ENCODE measurements around the gene HES7. TPM values are rescaled to one million over a fixed set of nuclear protein-coding genes. Genes with fewer than 3 reads are reported as not detected.

The HES7 gene
- total and polyA plus RNA-seq, 4 donors, result not detected

DNA sequence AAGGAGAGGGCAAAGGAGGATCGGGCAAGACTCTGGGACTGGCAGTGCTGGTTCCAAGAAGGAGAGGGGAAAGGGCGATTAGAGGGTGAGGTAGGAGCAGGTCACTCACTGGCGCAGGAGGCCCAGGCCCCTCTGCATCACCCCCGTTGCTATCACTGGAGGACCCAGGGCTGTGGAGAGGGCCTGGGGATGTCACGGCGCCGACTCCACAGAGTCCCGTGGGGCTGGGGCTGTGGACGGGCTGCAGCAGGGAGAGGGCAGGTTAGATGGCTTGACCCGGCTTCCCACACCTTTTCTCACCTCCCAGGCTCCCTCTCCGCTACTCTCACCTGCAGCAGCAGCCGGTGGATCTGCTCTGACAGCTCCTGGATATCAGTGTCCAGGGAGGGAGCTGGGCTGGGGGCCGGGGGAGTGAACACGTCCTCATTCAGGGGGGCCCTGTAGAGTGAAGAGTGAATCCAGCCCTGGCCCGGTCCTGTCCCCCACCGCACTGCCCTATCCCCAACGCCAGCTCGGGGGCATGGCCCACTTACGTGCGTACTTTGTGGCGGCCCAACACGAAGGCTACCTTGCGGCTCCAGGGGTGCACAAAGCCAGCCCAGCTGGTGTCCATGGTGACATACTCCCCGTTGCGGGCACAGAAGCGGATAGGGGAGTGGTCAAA lies 23.4 kb upstream of the HES7 start:
- H3K36me3 ChIP-seq (ENCODE audit: control insufficient read depth in 4 of 4, insufficient read depth in 3 of 4, low read depth in 1 of 4, low read length in 3 of 4), result peaks cover 51 to 79% (median 67%) of the 10 kb centered on the region in 4 donors
- 91% methylated on average over 26 of the region's 26 CpGs for whole genome bisulfite sequencing
- TF ChIP-seq, protein P1, sequence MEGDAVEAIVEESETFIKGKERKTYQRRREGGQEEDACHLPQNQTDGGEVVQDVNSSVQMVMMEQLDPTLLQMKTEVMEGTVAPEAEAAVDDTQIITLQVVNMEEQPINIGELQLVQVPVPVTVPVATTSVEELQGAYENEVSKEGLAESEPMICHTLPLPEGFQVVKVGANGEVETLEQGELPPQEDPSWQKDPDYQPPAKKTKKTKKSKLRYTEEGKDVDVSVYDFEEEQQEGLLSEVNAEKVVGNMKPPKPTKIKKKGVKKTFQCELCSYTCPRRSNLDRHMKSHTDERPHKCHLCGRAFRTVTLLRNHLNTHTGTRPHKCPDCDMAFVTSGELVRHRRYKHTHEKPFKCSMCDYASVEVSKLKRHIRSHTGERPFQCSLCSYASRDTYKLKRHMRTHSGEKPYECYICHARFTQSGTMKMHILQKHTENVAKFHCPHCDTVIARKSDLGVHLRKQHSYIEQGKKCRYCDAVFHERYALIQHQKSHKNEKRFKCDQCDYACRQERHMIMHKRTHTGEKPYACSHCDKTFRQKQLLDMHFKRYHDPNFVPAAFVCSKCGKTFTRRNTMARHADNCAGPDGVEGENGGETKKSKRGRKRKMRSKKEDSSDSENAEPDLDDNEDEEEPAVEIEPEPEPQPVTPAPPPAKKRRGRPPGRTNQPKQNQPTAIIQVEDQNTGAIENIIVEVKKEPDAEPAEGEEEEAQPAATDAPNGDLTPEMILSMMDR (IDR thresholded peaks at IDR 0.05; ENCODE audit: low read depth, low read length, missing input control), result no peak
- TF ChIP-seq, protein P2, sequence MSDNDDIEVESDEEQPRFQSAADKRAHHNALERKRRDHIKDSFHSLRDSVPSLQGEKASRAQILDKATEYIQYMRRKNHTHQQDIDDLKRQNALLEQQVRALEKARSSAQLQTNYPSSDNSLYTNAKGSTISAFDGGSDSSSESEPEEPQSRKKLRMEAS (IDR thresholded peaks at IDR 0.05), result no peak
- peaks cover 6 to 19% (median 12%) of the 10 kb centered on the region in 4 donors for H3K4me1 ChIP-seq (ENCODE audit: control insufficient read depth in 4 of 4, insufficient read depth in 4 of 4, low read length in 3 of 4)
- no peak overlapping the region for H3K4me3 ChIP-seq (ENCODE audit: low read depth in 1 of 3, low read length in 3 of 3)
- H3K9ac ChIP-seq (ENCODE audit: low read depth in 1 of 2, low read length in 2 of 2), result no peak overlapping the region
- H3K9me3 ChIP-seq (ENCODE audit: control insufficient read depth in 4 of 4, low read length in 3 of 4), result no peaks in the 10 kb centered on the region
- no peak overlapping the region for H3K27ac ChIP-seq (ENCODE audit: low read depth in 1 of 2, low read length in 2 of 2)
- no peaks in the 10 kb centered on the region for H3K27me3 ChIP-seq (ENCODE audit: control insufficient read depth in 4 of 4, insufficient read depth in 4 of 4, low read length in 3 of 4)
- DNase-seq (ENCODE audit: low spot score), result no peak

DNA sequence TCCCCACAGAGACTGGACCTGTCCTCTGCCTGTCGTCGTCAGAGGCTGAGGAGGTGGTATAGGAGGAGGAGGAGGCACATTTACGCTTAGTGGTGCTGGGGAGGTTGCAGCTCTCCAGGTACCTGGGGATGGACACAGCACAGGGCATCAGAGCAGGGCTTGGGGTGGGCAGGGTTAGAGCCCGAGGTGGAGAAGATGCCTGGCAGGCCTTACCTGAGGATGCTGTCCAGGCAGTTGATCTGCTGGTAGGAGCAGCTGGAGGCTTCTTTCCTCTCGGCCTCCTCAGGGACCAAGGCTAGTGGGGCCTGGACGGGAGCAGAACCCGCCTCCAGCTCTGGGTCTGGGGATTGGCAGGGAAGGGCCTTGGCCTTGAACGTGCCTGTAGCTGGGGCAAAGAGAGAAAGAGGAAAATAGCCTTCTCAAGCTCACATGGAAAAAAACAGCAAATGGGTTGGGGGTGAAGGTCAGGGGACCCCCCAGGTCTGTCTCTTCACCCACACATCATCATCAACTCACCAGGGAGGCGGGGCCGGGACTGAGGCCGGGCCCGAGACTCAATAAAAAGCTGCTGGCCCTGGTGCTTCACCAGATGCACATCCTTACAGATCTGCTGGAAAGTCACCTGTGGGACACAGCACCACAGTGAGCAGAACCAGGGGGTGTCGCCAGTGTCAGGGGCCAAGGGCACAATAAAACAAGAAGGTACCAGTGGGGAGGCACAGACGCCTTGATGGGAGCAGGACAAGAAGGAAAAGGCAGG lies 22.7 kb upstream of the HES7 start:
- no peak for DNase-seq (ENCODE audit: low spot score)
- Histone ChIP-seq H3K9me3 (ENCODE audit: control insufficient read depth in 4 of 4, low read length in 3 of 4) (no peaks in the 10 kb centered on the region), H3K27ac (ENCODE audit: low read depth in 1 of 2, low read length in 2 of 2) (no peak overlapping the region), H3K4me1 (ENCODE audit: control insufficient read depth in 4 of 4, insufficient read depth in 4 of 4, low read length in 3 of 4) (peaks cover 5 to 14% (median 10%) of the 10 kb centered on the region in 4 donors), H3K27me3 (ENCODE audit: control insufficient read depth in 4 of 4, insufficient read depth in 4 of 4, low read length in 3 of 4) (no peaks in the 10 kb centered on the region), H3K9ac (ENCODE audit: low read depth in 1 of 2, low read length in 2 of 2) (no peak overlapping the region), H3K4me3 (ENCODE audit: low read depth in 1 of 3, low read length in 3 of 3) (no peak overlapping the region), H3K36me3 (ENCODE audit: control insufficient read depth in 4 of 4, insufficient read depth in 3 of 4, low read depth in 1 of 4, low read length in 3 of 4) (peaks cover 53 to 86% (median 74%) of the 10 kb centered on the region in 4 donors)
- TF ChIP-seq SP1 (IDR thresholded peaks at IDR 0.05), result no peak
- TF ChIP-seq FOXA2 (IDR thresholded peaks at IDR 0.05), result no peak
- TF ChIP-seq RAD21 (IDR thresholded peaks at IDR 0.05), result no peak
- TF ChIP-seq FOXA1 (IDR thresholded peaks at IDR 0.05), result no peak
- no peak for TF ChIP-seq GABPA (IDR thresholded peaks at IDR 0.05 in 1 of 2, conservative IDR thresholded peaks at IDR 0.05 in 1 of 2)
- no peak for TF ChIP-seq NR2F2 (IDR thresholded peaks at IDR 0.05)
- TF ChIP-seq TAF1 (conservative IDR thresholded peaks at IDR 0.05), result no peak
- TF ChIP-seq, protein P3, sequence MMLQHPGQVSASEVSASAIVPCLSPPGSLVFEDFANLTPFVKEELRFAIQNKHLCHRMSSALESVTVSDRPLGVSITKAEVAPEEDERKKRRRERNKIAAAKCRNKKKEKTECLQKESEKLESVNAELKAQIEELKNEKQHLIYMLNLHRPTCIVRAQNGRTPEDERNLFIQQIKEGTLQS (IDR thresholded peaks at IDR 0.05), result no peak
- TF ChIP-seq, protein P1 (IDR thresholded peaks at IDR 0.05; ENCODE audit: low read depth, low read length, missing input control), result no peak
- TF ChIP-seq, protein P2 (IDR thresholded peaks at IDR 0.05), result no peak
- no peak for TF ChIP-seq JUND (IDR thresholded peaks at IDR 0.05)
- no peak for TF ChIP-seq RXRA (IDR thresholded peaks at IDR 0.05)
- WGBS, result 95% methylated on average over 14 of the region's 14 CpGs
